HL-60 (cell line): ENCODE measurements around the gene CEP85.

Experiments used
- GABPA ChIP-seq: IDR thresholded peaks from 2 replicates; pipeline ENCODE4 v1.6.1; 2012; ENCODE audit warnings: low read depth
- POLR2AphosphoS5 ChIP-seq: IDR thresholded peaks from 2 replicates; pipeline ENCODE4 v1.6.1; 2012; ENCODE audit warnings: low read depth
- SPI1 ChIP-seq: IDR thresholded peaks from 2 replicates; pipeline ENCODE4 v1.6.1; 2012; ENCODE audit warnings: low read depth, mild to moderate bottlenecking, borderline replicate concordance
- TF ChIP-seq, protein P1 (sequence below): IDR thresholded peaks from one replicate; pipeline ENCODE4 v1.5.1; 2011; ENCODE audit warnings: low read length, control low read depth, inconsistent platforms; ENCODE audit not compliant: insufficient read depth
- TF ChIP-seq, protein P2 (sequence below): IDR thresholded peaks from 2 replicates; pipeline ENCODE4 v1.6.1; 2012; ENCODE audit warnings: low read depth; ENCODE audit not compliant: insufficient replicate concordance

DNA sequence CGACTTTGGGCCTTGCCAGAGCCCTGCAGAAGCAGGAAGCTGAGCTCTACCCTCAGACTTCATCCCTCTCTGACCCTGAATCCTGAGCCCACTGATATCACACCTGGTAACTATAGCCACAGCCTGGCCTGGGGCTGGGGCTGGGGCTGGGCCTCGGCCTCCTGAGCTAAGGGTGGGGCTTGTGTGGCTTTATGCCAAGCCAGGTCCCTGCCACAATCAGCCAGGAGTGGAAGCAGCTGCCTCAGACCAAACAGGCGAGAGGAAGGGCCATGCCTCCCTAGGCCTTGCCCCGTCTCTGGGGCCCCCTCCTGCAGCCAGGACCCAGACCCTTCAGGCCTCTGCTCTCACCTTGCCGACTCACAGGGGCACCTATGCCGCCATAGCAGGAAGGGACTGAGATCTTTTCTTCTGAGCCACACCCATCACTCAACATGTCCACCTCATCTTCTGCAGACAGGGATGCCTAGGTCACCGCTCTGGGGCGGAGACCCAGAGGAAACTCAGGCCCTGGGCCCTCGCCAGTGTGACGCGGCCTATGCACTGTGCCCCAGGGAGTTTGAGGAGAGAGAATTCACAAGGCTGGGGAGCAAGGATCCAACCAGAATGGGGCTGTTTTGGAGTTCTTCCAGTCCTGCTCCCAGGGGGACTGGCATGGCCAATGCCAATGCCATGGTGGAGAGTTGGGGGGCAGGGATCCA is 66.7 kb downstream of the CEP85 start:
- TF ChIP-seq, protein P1, sequence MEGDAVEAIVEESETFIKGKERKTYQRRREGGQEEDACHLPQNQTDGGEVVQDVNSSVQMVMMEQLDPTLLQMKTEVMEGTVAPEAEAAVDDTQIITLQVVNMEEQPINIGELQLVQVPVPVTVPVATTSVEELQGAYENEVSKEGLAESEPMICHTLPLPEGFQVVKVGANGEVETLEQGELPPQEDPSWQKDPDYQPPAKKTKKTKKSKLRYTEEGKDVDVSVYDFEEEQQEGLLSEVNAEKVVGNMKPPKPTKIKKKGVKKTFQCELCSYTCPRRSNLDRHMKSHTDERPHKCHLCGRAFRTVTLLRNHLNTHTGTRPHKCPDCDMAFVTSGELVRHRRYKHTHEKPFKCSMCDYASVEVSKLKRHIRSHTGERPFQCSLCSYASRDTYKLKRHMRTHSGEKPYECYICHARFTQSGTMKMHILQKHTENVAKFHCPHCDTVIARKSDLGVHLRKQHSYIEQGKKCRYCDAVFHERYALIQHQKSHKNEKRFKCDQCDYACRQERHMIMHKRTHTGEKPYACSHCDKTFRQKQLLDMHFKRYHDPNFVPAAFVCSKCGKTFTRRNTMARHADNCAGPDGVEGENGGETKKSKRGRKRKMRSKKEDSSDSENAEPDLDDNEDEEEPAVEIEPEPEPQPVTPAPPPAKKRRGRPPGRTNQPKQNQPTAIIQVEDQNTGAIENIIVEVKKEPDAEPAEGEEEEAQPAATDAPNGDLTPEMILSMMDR, result no peak
- TF ChIP-seq POLR2AphosphoS5 (no peak), SPI1 (no peak), GABPA (no peak)
- TF ChIP-seq, protein P2, sequence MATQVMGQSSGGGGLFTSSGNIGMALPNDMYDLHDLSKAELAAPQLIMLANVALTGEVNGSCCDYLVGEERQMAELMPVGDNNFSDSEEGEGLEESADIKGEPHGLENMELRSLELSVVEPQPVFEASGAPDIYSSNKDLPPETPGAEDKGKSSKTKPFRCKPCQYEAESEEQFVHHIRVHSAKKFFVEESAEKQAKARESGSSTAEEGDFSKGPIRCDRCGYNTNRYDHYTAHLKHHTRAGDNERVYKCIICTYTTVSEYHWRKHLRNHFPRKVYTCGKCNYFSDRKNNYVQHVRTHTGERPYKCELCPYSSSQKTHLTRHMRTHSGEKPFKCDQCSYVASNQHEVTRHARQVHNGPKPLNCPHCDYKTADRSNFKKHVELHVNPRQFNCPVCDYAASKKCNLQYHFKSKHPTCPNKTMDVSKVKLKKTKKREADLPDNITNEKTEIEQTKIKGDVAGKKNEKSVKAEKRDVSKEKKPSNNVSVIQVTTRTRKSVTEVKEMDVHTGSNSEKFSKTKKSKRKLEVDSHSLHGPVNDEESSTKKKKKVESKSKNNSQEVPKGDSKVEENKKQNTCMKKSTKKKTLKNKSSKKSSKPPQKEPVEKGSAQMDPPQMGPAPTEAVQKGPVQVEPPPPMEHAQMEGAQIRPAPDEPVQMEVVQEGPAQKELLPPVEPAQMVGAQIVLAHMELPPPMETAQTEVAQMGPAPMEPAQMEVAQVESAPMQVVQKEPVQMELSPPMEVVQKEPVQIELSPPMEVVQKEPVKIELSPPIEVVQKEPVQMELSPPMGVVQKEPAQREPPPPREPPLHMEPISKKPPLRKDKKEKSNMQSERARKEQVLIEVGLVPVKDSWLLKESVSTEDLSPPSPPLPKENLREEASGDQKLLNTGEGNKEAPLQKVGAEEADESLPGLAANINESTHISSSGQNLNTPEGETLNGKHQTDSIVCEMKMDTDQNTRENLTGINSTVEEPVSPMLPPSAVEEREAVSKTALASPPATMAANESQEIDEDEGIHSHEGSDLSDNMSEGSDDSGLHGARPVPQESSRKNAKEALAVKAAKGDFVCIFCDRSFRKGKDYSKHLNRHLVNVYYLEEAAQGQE, result no peak
